ENCODE results near the gene PARM1. TPM values are rescaled to one million over a fixed set of nuclear protein-coding genes. Genes with fewer than 3 reads are reported as not detected.

PARM1 gene
- total and polyA plus RNA-seq, 2 donors from 2014 or later: 42.9 to 62.3 TPM

GRCh38 chr4:75002381-75002780 is 69.5 kb downstream of the PARM1 start:
- intact Hi-C loops (cut with DNase I): no loop called here
- FAIRE-seq: no peak

GRCh38 chr4:75003979-75004378 is 71.1 kb downstream of the PARM1 start:
- no peak for TF ChIP-seq CTCF (IDR thresholded peaks at IDR 0.05; ENCODE audit: borderline replicate concordance, extremely low read depth, insufficient read depth)

More at GRCh38 chr4:75002381-75002780, 69.5 kb downstream of the PARM1 start:
- no peaks in the 10 kb centered on the region for H3K36me3 ChIP-seq (ENCODE audit: control insufficient read depth in 2 of 3, insufficient read depth in 3 of 3, low read length in 3 of 3)
- no peak for DNase-seq
- no peak overlapping the region for H3K27ac ChIP-seq (ENCODE audit: low read depth in 2 of 2, low read length in 2 of 2)
- TF ChIP-seq CTCF (IDR thresholded peaks at IDR 0.05; ENCODE audit: borderline replicate concordance, extremely low read depth, insufficient read depth): no peak
- no peaks in the 10 kb centered on the region for H3K27me3 ChIP-seq (ENCODE audit: control insufficient read depth, insufficient read depth, low read length)
- peaks cover 0 to 7% (median 0%) of the 10 kb centered on the region in 3 donors for H3K4me1 ChIP-seq (ENCODE audit: control insufficient read depth in 2 of 3, insufficient read depth in 2 of 3, low read depth in 1 of 3, low read length in 3 of 3)
- no peak overlapping the region for H3K9ac ChIP-seq (ENCODE audit: low read length in 3 of 3)
- H3K9me3 ChIP-seq (ENCODE audit: control insufficient read depth in 2 of 3, insufficient read depth in 1 of 3, low read length in 3 of 3): peaks cover 0 to 1% (median 0%) of the 10 kb centered on the region in 3 donors
- H3K4me3 ChIP-seq (ENCODE audit: low read length in 3 of 3): no peak overlapping the region

GRCh38 chr4:75004755-75005668 is 72.1 kb downstream of the PARM1 start:
- Histone ChIP-seq H3K4me1 (ENCODE audit: control insufficient read depth in 2 of 3, insufficient read depth in 2 of 3, low read depth in 1 of 3, low read length in 3 of 3) (peaks cover 0 to 7% (median 0%) of the 10 kb centered on the region in 3 donors), H3K9ac (ENCODE audit: low read length in 3 of 3) (no peak overlapping the region), H3K4me3 (ENCODE audit: low read length in 3 of 3) (no peak overlapping the region), H3K27me3 (ENCODE audit: control insufficient read depth, insufficient read depth, low read length) (no peaks in the 10 kb centered on the region), H3K36me3 (ENCODE audit: control insufficient read depth in 2 of 3, insufficient read depth in 3 of 3, low read length in 3 of 3) (no peaks in the 10 kb centered on the region), H3K9me3 (ENCODE audit: control insufficient read depth in 2 of 3, insufficient read depth in 1 of 3, low read length in 3 of 3) (peaks cover 0 to 6% (median 0%) of the 10 kb centered on the region in 3 donors), H3K27ac (ENCODE audit: low read depth in 2 of 2, low read length in 2 of 2) (no peak overlapping the region)
- intact Hi-C loops (cut with DNase I): no loop called here
- no peak for TF ChIP-seq CTCF (IDR thresholded peaks at IDR 0.05; ENCODE audit: borderline replicate concordance, extremely low read depth, insufficient read depth)
- DNase-seq (peak in 2 of 5 donors; percentile 12), FAIRE-seq (no peak)

More at GRCh38 chr4:75003979-75004378, 71.1 kb downstream of the PARM1 start:
- intact Hi-C loops (cut with DNase I): no loop called here
- DNase-seq (no peak), FAIRE-seq (no peak)
- no peak overlapping the region for H3K9ac ChIP-seq (ENCODE audit: low read length in 3 of 3)
- no peak overlapping the region for H3K4me3 ChIP-seq (ENCODE audit: low read length in 3 of 3)
- H3K27me3 ChIP-seq (ENCODE audit: control insufficient read depth, insufficient read depth, low read length): no peaks in the 10 kb centered on the region
- H3K27ac ChIP-seq (ENCODE audit: low read depth in 2 of 2, low read length in 2 of 2): no peak overlapping the region
- peaks cover 0 to 7% (median 0%) of the 10 kb centered on the region in 3 donors for H3K4me1 ChIP-seq (ENCODE audit: control insufficient read depth in 2 of 3, insufficient read depth in 2 of 3, low read depth in 1 of 3, low read length in 3 of 3)
- peaks cover 0 to 6% (median 0%) of the 10 kb centered on the region in 3 donors for H3K9me3 ChIP-seq (ENCODE audit: control insufficient read depth in 2 of 3, insufficient read depth in 1 of 3, low read length in 3 of 3)
- no peaks in the 10 kb centered on the region for H3K36me3 ChIP-seq (ENCODE audit: control insufficient read depth in 2 of 3, insufficient read depth in 3 of 3, low read length in 3 of 3)

Data from kidney (tissue), 14 donors.